Endodermal cell (in vitro differentiated cells): ENCODE data around the gene GABARAPL2. TPM values are rescaled to one million over a fixed set of nuclear protein-coding genes. Genes with fewer than 3 reads are reported as not detected.

Experiments
- DNase-seq: peaks from one replicate; pipeline ENCODE4 v3.0.0-alpha.2; 2017
- H3K27ac ChIP-seq: 2 replicates; pipeline ENCODE4 v1.5.1; 2013; ENCODE audit warnings: mild to moderate bottlenecking, low read depth, low read length, moderate library complexity
- H3K27me3 ChIP-seq: 2 replicates; pipeline ENCODE4 v1.6.1; 2013; ENCODE audit warnings: mild to moderate bottlenecking, low read length, moderate library complexity; ENCODE audit not compliant: insufficient read depth, control insufficient read depth, poor library complexity, severe bottlenecking
- H3K36me3 ChIP-seq: 2 replicates; pipeline ENCODE4 v1.7.0; 2013; ENCODE audit warnings: mild to moderate bottlenecking, low read length, moderate library complexity; ENCODE audit not compliant: control insufficient read depth, insufficient read depth
- H3K4me1 ChIP-seq: one replicate; pipeline ENCODE4 v1.7.0; 2013; ENCODE audit warnings: low read length; ENCODE audit not compliant: control insufficient read depth, insufficient read depth
- H3K4me3 ChIP-seq: 2 replicates; pipeline ENCODE4 v1.5.1; 2013; ENCODE audit warnings: mild to moderate bottlenecking, low read length, moderate library complexity
- H3K9ac ChIP-seq: 2 replicates; pipeline ENCODE4 v1.6.1; 2013; ENCODE audit warnings: mild to moderate bottlenecking, low read length, moderate library complexity; ENCODE audit not compliant: poor library complexity, severe bottlenecking; ENCODE audit errors: extremely low read depth
- H3K9me3 ChIP-seq: 2 replicates; pipeline ENCODE4 v1.6.1; 2013; ENCODE audit warnings: mild to moderate bottlenecking, low read length, moderate library complexity; ENCODE audit not compliant: control insufficient read depth
- H3K27ac Mint-ChIP-seq: 2 replicates; pipeline ENCODE4 v1.8.0; 2020; ENCODE audit warnings: mixed read lengths
- H3K27me3 Mint-ChIP-seq: 2 replicates; pipeline ENCODE4 v1.8.0; 2021; ENCODE audit warnings: mild to moderate bottlenecking, mixed read lengths; ENCODE audit not compliant: insufficient read depth
- H3K36me3 Mint-ChIP-seq: 2 replicates; pipeline ENCODE4 v1.8.0; 2020; ENCODE audit warnings: low read depth, mixed read lengths
- H3K4me1 Mint-ChIP-seq: 2 replicates; pipeline ENCODE4 v1.8.0; 2020; ENCODE audit warnings: mixed read lengths
- H3K4me3 Mint-ChIP-seq: 2 replicates; pipeline ENCODE4 v1.8.0; 2020; ENCODE audit warnings: mild to moderate bottlenecking, moderate library complexity, mixed read lengths
- H3K9me3 Mint-ChIP-seq: 2 replicates; pipeline ENCODE4 v1.8.0; 2020; ENCODE audit warnings: mild to moderate bottlenecking, mixed read lengths
- CTCF ChIP-seq: fragments of 200-600 bp; sonication (generic); conservative IDR thresholded peaks from 2 replicates; pipeline ENCODE4 v1.5.0; 2021; ENCODE audit warnings: antibody characterized with exemption, mild to moderate bottlenecking
- WGBS, 2 experiments: methylation state at CpG; one replicate each; pipeline versions ENCODE4 v1.1.5 to v1.1.7; 2013; ENCODE audit warnings: missing lambda C conversion rate in 2 of 2, mixed read lengths in 1 of 2; ENCODE audit not compliant: insufficient coverage in 1 of 2, insufficient read length in 1 of 2; 5-methylcytosine and 5-hydroxymethylcytosine counted together
- total RNA-seq, 2 donors: library from RNA; stranded (reverse); fragmentation: NEBNext Ultra II Directional in 1 of 2; extraction: Animal tissue kit (Norgen Biotek cat#: 25700) in 1 of 2; gene quantifications; 2 replicates in 1 of 2; 3 replicates in 1 of 2; pipeline ENCODE4 v1.2.1, GENCODE V29; 2021

Gene GABARAPL2
- total RNA-seq, 2 donors from 2014 or later = 72.8 to 78.5 TPM

- DNase-seq = peak; percentile 46
- Histone ChIP-seq H3K4me3 (no peak overlapping the region), H3K9ac (no peak overlapping the region), H3K36me3 (no peaks in the 10 kb centered on the region), H3K27me3 (no peaks in the 10 kb centered on the region), H3K27ac (no peak overlapping the region), H3K9me3 (no peaks in the 10 kb centered on the region), H3K4me1 (no peaks in the 10 kb centered on the region)
- Mint-ChIP-seq H3K27ac (no peak overlapping the region), H3K27me3 (no peaks in the 10 kb centered on the region), H3K4me1 (no peaks in the 10 kb centered on the region), H3K4me3 (no peak overlapping the region), H3K36me3 (no peaks in the 10 kb centered on the region), H3K9me3 (no peaks in the 10 kb centered on the region)
- WGBS, 2 experiments = 89 to 90% methylated on average over 2 to 8 of the region's 8 CpGs
- no peak for TF ChIP-seq CTCF
Measured at GRCh38 chr16:75532142-75532765, 33.9 kb upstream of the GABARAPL2 start.

- no peak overlapping the region for H3K4me3 Mint-ChIP-seq
- H3K36me3 ChIP-seq = no peaks in the 10 kb centered on the region
- no peak for TF ChIP-seq CTCF
- 98% methylated on average over 2 of the region's 2 CpGs; no CpG with 5 or more reads in 1 of the 2 experiments for WGBS, 2 experiments
- H3K27ac ChIP-seq = no peak overlapping the region
- no peaks in the 10 kb centered on the region for H3K4me1 Mint-ChIP-seq
- no peak overlapping the region for H3K27ac Mint-ChIP-seq
- H3K27me3 ChIP-seq = no peaks in the 10 kb centered on the region
- H3K4me3 ChIP-seq = no peak overlapping the region
- DNase-seq = no peak
- no peaks in the 10 kb centered on the region for H3K9me3 ChIP-seq
- H3K36me3 Mint-ChIP-seq = no peaks in the 10 kb centered on the region
- H3K9ac ChIP-seq = no peak overlapping the region
- no peaks in the 10 kb centered on the region for H3K4me1 ChIP-seq
- no peaks in the 10 kb centered on the region for H3K27me3 Mint-ChIP-seq
- no peaks in the 10 kb centered on the region for H3K9me3 Mint-ChIP-seq
Measured at GRCh38 chr16:75532791-75533190, 33.4 kb upstream of the GABARAPL2 start.

- Histone ChIP-seq H3K9ac (no peak overlapping the region), H3K9me3 (no peaks in the 10 kb centered on the region), H3K36me3 (no peaks in the 10 kb centered on the region), H3K4me1 (no peaks in the 10 kb centered on the region), H3K27me3 (no peaks in the 10 kb centered on the region), H3K4me3 (no peak overlapping the region), H3K27ac (no peak overlapping the region)
- H3K4me3 Mint-ChIP-seq = no peak overlapping the region
- no peak overlapping the region for H3K27ac Mint-ChIP-seq
- H3K4me1 Mint-ChIP-seq = no peaks in the 10 kb centered on the region
- no peak for TF ChIP-seq CTCF
- WGBS, 2 experiments = 91 to 95% methylated on average over 19 of the region's 19 CpGs
- H3K9me3 Mint-ChIP-seq = no peaks in the 10 kb centered on the region
- DNase-seq = no peak
- no peaks in the 10 kb centered on the region for H3K36me3 Mint-ChIP-seq
- no peaks in the 10 kb centered on the region for H3K27me3 Mint-ChIP-seq
Measured at GRCh38 chr16:75534560-75535205, 31.5 kb upstream of the GABARAPL2 start.
